Dermis blood vessel endothelial cell (primary cell): ENCODE results near the gene KCTD19. TPM values are rescaled to one million over a fixed set of nuclear protein-coding genes. Genes with fewer than 3 reads are reported as not detected.
A peak's percentile ranks its signal among the peaks of the same experiment; 100 is the strongest.

Experiments used
- DNase-seq: peaks from one replicate; pipeline ENCODE4 v3.0.0; 2010
- total RNA-seq: library from RNA; depleted of rRNA; stranded (reverse); fragments of >200 nt; gene quantifications from 2 replicates; pipeline ENCODE4 v1.2.3, GENCODE V29; 2014

Gene KCTD19
- total RNA-seq, 1 donor from 2014 or later, result under 0.01 TPM

DNA sequence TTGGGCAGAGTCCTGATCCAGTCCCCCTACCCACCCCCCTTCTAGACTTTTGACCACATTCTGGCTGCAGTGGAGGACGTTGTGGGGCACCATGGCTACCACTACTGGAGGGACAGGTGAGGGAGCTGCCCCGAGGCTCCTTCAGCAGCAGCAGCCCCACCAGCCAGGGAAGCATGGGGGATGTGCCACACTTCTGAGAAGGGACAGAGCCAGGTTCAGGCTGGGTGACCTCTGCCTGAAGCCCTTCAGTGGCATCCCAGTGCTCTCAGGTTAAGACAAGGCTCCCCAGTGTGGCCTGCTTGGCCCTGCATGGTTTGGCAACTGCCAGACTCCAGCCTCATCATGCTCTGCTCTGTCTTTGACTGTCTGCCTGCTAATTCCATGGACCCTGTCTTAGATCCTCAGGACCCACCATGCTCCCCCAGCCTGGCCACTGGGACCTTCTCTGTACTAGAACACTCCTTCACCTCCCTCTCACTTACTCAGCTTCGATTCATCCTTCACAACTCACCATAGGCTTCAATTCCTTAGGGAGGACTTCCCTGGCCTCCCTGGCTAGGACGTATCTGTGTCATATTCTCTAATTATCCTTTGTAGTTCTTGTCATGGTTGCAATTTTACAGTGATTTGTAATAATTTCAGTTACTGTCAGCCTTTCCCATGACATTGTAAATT lies 68.9 kb downstream of the KCTD19 start:
- no peak for DNase-seq

DNA sequence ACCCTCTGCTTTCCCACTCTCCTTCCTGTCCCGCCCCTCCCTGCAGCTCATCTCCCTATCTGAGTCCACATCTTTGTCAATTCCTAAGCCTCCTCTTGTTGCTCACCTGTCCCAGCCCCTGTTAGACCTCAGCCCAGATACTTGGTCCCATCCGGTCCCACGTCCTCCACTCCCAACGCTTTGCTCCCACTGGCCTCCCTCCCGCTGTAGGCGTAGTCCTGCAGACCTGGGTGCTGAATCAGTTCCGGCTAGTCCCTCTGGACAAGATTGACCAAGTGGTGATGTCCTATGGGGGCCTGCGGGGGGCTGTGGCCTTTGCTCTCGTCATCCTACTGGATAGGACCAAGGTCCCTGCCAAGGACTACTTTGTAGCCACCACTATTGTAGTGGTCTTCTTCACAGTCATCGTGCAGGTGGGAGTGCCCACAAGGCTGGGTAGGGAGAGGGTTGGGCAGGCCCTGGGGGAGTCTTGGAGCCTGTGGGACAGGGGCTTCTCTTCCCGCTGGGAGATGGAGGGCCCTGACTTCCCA lies 69.8 kb downstream of the KCTD19 start:
- no peak for DNase-seq

DNA sequence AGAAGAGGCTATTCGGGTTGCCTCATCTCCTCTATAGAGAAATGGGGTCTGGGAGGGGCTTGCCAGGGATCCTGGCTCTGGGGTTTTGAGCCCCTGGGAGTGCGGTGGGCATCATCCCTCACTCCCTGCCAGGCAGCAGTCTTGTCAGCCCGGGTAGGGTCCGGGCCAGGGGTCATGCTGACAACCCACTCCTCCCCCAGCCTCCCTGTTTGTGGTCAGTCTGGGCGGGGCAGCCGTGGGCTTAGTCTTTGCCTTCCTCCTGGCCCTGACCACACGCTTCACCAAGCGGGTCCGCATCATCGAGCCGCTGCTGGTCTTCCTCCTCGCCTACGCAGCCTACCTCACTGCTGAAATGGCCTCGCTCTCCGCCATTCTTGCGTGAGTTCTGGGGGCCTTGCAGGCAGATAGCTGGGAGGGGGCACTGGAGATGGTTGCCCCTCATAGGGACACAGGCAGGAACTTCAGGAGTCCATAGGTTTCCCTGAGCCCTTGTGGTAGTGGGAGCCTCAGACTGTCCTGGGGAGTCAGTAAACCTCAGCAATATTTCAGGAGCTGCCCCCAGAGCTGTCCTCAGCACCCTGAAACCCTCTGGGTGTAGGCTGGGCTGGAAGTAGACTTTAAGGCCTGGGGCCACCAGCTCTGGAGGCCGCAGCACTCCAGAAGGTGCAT lies 70.9 kb downstream of the KCTD19 start:
- DNase-seq, result no peak

DNA sequence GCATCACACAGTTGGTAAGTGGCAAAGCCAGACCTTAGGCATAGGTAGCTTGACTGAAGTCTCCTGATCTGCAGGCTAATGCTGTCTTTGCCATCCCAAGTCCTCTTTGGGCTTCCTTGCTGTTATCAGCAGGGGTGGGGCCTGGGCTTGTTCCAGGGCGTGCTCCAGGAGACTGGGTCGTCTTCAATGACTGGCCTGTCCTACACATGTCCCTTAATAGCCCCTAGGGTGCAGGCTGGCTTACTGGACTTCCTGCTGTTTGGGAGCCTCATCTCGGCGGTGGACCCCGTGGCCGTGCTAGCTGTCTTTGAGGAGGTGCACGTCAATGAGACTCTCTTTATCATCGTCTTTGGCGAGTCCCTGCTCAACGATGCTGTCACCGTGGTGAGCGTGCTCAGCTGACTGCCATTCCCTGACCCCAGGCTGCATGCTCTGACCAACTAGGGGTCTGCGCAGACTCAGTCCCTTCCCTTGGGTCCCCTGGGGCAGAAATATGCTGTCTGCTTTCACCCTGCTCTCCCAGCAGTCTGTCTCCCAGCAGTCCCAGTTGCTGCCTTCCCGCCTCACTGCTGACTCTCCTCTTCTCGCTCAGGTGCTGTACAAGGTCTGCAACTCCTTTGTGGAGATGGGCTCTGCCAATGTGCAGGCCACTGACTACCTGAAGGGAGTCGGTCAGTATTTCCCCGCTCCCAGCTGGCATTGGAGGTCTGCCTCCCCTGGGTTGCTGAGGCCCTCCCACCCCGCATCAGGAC lies 71.6 kb downstream of the KCTD19 start:
- DNase-seq, result no peak

DNA sequence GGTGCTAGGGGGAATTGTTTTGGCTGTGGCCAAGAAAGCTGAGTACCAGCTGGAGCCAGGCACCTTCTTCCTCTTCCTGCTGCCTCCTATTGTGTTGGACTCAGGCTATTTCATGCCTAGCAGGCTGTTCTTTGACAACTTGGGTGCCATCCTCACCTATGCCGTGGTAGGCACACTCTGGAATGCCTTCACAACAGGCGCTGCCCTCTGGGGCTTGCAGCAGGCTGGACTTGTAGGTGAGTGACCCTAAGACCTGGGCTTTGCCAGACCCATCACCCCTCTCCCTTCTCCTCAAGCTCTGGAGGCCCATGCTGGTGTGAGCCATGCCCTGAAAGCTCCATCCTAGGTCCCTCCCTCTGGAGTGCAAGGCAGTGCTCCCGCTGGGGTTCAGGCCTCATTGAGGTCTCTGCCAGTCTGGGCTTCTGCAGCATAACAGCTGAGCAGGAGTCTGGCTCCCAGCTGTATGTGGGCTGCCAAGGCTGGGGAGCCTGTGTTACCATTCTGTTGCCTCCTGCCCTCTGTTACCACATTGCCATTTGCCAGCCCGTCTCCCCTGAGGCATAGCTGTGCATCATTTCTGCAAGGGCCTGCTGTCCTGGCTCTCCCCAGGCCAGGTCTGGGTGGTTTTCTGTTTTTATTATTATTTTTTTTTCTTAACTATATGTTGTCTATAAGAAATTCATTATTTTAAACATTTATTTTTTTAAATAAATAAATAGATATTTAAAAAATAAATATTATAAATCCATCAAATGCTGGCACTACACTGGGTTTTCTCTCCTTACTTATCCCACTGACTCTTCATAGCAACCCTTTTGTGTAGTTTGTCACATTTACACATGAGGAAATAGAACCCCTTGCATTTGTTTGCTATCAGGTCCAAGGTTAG lies 73.7 kb downstream of the KCTD19 start:
- no peak for DNase-seq

DNA sequence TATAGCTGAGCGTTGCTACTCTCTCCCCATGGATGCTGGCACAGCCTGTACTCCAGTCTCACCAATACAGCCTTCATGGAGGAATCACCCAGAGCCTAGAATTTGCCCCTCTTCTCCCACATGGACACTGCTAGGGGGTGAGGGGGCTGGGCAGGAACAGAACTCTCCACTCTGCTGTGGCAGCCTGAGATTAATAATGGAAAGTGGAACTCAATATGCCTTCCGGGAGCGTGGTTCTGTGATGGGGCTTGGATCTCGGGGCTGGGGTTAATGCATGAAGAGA lies 76.6 kb downstream of the KCTD19 start:
- no peak for DNase-seq

DNA sequence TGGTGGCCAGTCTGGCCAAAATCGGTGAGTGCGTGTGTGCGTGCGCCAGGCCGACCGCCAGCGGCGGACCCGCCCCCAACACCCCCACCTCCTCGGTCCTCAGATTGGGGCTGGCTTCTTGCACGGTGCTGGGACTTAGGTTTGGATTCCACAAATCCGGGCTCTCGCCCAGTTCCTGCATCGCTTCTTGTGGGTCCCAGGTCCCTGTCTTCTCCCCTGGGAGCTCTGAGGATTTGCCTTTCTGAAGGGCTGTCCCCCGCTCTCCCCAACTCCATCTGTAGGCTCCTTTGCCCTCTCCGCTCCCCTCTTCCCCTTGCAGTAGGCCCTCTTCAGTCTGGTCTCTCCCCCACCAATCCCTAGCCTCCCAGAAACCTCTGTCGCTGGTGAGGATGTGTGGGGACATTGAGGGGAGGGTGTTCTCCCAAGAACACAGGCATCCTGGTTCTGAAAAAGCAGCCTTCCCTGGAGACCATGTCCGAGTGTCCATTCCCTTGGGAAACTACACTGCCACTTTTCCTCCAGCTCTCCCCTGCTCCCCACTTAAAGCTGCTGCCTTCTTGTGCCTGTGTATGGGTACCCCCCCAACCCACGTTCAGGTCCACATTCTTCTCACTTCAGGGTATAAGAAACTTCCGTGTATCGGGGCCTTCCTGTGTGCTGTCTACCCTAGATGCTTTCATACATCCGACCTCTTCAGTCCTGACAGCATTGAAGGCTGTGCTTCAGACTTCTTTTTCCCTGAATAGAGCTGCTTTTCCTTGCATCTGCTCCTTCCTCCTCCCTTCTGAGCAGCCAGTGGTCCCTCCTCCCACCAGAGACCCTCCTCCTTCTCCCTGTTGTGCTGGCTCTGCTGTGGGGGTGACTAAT lies 77.1 kb downstream of the KCTD19 start:
- no peak for DNase-seq

DNA sequence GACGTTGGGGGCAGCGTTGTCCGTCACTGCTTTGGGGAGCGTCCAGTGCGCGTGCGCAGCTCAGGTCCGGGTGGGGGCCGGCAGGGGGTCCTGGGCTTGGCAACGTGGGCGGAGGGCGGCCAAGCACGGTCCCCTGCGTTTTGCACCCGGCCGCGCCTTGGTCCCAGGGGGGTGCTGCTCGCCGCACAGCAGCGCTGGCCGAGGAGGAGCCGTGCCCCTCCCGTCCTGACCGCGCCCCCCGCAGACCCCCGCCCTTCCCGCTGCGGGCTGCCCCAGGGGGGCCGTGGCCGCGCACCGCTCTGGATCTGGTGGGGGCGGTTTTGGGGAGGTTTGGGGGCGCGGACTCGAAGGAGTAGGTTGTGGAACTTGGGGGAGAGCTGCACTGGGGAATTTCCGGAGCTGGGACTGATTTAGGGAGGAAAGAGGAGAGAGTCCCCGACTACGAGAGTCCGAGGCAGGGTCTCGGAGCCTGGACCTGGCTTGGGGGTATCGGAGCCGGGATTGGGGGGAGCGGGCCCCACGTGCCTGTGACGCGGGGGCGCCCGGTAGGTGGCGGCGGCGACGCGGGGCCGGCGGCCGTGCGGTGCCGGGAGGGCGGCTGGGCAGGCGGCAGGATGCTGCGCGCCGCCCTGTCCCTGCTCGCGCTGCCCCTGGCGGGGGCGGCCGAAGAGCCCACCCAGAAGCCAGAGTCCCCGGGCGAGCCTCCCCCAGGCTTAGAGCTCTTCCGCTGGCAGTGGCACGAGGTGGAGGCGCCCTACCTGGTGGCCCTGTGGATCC lies 78.0 kb downstream of the KCTD19 start, which contains the start of gene SLC9A5:
SLC9A5 (plus strand) TSS at position 579 of the 777 bp plus-strand sequence; CDS start at position 615, 36 bp downstream.
- peak; percentile 53 for DNase-seq

DNA sequence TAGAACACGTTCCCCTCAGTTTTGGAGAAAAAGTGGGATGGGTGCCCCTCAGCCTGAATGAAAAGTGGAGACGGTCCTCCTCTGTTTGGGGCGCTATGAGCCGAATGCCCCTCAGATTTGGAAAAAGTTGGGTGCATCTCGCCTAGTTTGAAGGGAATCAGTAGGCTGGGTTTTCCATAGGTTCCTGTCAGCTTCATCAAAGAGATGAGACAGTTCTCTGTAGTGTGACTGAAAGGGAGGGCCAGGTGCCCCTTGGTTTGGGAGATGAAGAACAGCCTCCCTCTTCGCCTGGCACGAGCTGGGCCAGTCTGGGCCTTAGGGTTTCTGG lies 78.5 kb downstream of the KCTD19 start:
- no peak for DNase-seq

DNA sequence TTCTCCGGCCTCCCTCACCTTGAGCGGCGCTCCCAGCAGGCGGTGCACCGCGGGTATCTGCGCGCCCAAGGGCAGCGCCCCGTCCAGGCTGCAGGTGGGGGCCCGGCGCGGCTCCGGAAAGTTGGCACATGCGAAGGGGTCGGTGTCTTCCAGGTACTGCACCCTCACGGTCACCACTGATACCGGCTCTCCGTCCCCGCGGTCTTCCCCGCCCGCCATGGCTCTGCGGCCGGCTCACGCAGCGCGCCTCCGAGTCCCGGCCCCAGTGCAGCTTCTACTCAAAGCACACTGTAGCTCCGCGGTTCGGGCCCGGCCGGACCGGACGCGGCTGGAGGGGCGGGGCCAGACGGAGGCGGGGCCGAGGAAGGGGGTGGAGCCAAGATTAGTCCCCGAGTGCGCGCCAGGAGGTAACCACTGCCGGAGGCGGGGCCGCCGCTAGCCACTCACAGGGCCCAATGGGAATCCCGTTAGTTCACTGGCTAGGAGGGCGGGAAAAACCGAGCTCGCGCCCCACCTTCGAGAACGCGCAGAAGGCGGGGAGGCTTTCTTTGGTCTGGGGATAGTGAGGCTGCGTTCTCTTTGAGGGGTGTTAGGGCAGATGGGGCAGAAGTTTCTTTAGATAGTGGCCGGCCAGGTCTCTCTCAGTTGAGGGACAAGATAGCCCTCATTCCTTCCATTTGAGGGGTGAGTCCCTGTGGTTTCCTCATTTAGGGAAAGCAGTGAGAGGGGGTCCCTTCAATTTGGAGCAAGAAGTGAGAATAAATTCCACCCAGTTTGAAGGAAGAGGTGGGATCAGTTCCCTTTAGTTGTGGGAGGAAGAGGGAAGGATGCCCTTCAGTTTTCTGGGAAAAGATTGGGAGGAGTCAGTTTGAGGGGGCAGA lies 79.1 kb downstream of the KCTD19 start, which contains the start of gene FHOD1:
FHOD1 (minus strand) TSS at position 290 of the 881 bp plus-strand sequence; CDS start at position 219, 71 bp downstream.
- DNase-seq, result peak; percentile 98

DNA sequence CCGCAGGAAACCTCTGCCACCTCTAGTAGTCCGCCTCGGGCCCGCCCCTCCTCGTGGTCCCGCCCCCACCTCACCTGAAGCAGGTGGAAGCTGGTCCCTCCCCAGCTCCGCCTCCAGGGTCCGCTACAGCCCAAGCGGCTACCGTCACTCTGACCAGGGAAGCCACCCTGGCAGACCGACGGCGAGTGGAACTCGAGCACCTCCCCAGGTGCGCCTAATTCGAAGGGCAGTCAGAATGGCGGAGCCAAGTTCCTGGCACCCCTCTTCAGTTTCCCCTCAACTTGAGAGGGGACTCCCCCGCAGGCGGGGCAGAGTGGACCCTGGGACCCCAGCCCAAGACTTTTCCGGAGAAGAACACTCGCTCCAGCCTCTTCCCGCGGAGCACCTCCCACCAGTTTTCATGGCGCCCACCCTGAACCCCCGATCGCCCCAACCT lies 79.8 kb downstream of the KCTD19 start:
- DNase-seq, result no peak

DNA sequence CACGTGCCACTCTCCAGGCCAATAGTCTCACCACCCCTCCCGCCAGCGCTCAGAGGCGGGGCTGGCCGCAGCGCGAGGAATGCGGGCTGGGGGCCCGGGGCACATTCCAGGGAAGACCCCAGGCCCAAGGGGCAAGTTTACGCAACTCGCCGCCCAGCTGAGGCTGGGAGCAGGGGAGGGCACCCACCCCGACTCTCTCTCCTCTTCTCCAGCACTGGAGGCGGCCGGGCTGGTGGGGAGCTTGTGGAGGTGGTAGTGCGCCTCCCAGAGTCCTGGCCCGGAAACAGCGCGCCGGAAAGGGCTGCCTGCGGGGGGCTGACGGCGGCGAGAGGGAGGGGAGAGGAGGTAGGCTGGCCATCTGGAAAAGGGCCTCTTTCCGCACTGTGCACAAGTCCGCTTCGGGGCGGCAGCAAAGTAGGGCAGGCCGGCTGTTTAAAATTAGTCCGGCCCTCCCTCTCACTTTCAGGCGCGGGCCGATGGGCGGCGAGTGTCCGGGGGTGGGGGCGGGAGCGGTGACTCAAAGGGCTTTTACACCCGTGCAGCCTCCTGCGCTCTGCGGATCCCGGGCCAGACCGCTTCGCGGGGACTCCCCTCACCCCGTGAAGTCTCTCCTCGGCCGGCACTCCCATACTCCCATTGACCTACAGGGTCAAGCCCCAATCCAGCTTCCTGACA lies 80.3 kb downstream of the KCTD19 start:
- peak; percentile 88 for DNase-seq

DNA sequence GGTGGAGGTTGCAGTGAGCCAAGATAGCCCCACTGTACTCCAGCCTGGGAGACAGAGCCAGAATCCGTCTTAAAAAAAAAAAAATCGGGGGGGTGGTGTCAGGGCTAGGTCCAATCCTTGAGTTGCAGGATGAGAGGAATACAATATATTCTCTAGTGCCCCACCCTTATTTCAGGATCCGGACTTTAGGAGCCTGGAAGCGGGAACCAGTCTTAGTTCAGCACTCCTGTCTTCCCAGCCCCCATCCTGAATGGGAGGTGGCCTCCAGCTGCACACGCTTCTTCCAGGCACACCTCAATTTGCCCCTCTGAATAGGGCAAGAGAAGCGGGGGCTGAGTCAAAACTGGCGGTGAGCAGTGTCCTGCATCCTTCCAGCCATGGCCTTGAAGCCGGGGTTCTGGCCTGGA lies 80.9 kb downstream of the KCTD19 start:
- no peak for DNase-seq

DNA sequence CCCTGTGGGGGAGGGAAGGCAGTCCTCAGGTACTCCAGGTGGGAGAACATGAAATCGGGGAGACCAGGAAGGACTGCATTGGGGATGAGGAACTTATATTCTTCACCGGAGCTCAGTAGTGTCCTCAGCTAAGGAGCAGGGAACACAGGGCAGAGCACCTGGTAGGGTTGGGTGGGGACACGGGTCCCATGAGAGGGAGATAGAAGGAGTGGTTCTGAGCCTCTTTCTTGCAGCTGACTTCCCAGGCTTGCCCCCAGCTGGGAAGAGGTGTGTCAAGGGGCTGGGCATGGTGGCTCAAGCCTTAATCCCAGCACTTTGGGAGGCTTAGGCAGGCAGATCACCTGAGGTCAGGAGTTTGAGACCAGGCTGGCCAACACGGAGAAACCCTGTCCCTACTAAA lies 81.4 kb downstream of the KCTD19 start:
- no peak for DNase-seq

DNA sequence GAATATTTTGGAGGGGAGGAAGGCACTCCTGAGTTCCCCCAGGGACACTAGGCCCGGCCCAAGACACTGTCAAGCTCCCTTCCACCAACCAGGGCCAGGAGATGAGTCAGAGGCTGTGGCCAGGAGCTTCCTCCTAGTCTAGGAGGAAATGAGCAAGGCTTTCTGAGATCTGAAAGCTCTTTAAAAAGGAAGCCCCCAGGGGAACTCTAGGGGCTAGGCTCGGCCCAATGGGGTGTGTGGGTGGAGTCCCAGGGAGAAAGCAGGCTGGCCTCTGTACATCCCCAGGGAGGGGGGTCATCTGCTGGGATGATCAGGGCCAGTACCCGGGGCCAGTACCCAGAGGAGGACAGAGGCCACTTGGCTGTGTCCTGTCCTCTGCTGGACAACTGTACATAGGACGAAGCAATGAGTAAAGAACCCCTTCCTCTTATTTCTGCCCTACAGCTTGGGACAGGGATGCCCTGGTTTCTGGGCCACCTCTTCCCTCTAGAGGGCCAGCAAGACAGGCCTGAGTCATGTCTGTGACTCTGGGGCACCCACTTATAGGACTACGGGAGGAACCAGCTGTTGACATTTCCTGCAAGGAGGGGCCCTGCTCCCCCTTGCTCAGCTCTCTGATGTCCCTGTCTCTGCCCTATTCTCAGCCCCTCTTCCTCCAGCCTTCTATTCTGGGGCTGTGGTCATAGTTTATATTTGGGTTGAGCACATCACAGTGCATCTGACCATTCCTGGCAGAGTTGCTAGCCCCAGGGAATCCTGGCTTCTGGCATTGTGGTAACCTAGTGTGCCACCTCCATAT lies 82.0 kb downstream of the KCTD19 start:
- peak; percentile 91 for DNase-seq

DNA sequence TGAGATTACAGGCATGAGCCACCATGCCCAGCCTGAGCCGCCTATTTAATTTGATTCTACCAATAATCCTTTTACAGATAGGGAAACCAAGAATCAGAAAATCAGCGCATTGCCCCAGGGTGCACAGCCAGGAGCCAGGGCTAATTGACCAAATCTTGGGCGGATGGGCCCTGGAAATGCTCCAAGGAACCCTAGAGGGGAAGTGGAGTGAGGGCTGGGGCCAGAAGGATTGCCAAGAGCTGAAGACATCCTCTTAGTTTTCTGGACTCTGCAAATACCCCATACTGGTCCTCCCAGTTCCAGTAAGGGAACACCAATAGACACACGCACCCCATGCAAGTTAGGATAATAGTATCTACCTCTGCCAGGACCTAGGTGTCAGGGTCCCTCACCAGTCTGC lies 83.1 kb downstream of the KCTD19 start:
- peak; percentile 32 for DNase-seq

DNA sequence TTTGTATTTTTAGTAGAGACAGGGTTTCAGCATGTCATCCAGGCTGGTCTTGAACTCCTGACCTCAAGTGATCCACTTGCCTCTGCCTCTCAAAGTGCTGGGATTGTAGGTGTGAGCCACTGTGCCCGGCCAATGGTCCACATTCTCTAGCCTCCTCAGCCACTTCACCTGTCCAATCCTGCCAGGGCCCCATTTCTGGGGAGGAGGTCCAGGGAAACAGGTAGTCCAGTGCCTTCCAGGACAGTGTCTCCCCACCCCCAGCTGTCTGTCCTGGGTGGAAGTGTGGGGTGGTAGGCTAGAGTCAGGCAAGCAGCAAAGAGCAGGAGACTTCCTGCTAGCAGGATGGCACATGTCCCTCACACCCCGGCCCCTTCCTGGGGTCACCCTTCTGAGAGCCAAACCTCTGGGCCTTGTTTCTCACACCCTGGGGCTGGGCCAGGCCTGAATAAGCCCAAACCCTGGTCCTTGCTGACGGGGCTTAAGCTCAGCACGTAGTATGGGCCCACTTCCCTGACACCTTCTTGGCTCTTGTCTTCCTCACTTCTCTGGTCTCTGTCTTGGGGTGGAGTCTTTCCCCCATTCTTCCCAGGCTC lies 84.3 kb downstream of the KCTD19 start:
- DNase-seq, result no peak
